HFF-Myc (cell line): Measurements from ENCODE around the gene STMN3.

Source experiments
- DNase-seq: peaks from one replicate; pipeline ENCODE4 v3.0.0-alpha.2; 2011; ENCODE audit warnings: low read depth; ENCODE audit errors: extremely low read depth
- H3K4me3 ChIP-seq: replicated peaks from 2 replicates; pipeline ENCODE4 v1.5.1; 2011; ENCODE audit warnings: low read depth, mild to moderate bottlenecking, control low read depth, low read length
- TF ChIP-seq, protein P1 (sequence below): IDR thresholded peaks from 2 replicates; pipeline ENCODE4 v1.5.1; 2012; ENCODE audit warnings: mild to moderate bottlenecking, low read depth, low read length, control low read depth; ENCODE audit errors: missing control alignments

STMN3 gene

DNA sequence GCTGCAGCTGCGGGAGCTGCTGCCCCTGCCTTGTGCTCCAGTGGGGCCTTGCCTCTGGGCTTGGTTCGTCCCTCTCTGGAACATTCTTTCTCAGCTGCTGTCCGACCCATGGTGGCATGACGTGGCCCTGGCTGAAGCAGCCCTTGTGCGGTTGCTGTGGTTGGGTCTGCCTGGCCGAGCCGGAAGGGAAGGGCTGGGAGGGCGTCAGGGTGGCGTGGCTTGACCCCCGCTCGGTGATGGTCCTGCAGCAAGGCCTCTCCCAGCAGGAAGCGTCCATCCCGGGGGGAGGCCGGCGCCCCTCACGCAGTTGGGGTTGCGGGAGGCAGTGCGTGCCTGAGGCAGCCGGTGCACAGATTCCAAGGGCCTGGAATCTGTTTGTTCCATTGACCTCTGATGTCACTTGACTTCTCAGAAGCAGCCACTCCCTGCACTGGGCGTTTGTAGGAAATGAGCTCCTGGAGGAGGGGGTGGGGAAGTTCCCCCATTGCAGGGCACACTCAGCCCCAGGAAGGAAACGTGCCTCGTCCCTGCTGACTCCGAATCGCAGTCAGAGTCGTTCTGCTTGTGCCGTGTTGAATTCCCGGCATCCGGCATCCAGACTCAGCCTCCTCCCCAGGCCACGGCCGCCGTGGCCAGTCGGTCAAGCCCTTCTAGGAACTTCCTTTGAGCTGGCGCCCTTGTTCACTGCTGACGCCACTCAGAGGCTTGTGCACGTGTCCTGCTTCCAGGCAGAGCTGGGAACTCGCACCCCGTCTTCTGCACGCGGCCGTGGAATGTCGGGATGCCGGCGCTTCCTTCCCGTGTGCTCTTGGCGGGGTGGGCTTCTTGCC is 33.5 kb upstream of the STMN3 start:
- TF ChIP-seq, protein P1, sequence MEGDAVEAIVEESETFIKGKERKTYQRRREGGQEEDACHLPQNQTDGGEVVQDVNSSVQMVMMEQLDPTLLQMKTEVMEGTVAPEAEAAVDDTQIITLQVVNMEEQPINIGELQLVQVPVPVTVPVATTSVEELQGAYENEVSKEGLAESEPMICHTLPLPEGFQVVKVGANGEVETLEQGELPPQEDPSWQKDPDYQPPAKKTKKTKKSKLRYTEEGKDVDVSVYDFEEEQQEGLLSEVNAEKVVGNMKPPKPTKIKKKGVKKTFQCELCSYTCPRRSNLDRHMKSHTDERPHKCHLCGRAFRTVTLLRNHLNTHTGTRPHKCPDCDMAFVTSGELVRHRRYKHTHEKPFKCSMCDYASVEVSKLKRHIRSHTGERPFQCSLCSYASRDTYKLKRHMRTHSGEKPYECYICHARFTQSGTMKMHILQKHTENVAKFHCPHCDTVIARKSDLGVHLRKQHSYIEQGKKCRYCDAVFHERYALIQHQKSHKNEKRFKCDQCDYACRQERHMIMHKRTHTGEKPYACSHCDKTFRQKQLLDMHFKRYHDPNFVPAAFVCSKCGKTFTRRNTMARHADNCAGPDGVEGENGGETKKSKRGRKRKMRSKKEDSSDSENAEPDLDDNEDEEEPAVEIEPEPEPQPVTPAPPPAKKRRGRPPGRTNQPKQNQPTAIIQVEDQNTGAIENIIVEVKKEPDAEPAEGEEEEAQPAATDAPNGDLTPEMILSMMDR, result no peak
- DNase-seq, result peak; percentile 69
- H3K4me3 ChIP-seq, result no peak overlapping the region

DNA sequence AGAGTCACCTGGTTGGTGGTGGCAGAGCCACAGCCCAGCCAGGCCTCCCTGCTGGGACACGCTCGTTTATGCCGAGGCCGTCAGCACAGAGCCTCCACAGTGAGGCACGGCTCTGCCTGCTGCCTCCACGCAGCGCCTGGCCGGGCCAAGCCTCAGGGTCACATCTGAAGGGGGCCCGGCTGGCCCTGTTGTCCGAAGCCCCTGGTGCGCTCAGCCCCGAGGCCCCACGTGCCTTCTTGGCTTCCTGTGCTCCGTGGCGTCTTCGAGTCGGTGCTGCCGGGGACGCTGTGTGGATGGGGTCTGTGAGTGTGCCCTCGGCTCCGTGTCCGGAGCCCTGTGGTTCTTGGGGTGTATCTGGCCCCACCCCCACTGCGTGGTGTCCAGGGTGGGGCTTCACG is 32.9 kb upstream of the STMN3 start:
- no peak for DNase-seq
- no peak overlapping the region for H3K4me3 ChIP-seq
- TF ChIP-seq, protein P1, result no peak

DNA sequence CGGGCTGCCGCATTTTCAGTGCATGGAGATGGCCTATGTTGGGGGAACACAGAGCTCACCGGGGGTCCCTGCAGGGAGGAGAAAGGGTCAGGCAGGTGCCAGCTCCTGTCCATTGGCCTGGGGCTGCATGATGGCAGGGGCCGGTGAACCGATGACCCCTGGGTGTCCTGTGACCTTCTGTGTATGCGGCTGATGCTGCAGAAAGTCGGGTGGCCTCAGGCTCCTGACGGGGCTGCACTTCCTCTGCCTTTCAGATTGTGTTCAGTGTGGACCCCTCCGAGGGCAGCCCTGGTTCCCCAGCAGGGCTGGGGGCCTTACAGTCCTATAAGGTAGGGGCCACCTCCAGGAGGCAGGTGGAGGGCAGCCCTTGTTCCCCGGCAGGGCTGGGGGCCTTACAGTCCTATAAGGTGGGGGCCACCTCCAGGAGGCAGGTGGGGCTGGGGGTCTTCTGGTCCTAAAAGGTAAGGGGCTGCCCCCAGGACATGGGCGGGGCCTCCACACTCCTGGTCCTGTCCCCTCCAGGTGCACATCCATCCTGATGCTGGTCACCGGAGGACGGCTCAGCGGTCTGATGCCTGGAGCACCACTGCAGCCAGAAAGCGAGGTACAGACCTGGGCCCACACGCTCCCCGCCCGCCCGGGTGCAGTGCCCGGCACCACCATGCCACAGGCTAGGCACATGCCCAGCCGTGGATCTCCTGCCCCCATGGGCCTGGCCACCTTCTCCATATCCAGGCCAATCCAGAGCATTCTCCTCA is 32.2 kb upstream of the STMN3 start:
- no peak for DNase-seq
- no peak overlapping the region for H3K4me3 ChIP-seq
- TF ChIP-seq, protein P1, result no peak

DNA sequence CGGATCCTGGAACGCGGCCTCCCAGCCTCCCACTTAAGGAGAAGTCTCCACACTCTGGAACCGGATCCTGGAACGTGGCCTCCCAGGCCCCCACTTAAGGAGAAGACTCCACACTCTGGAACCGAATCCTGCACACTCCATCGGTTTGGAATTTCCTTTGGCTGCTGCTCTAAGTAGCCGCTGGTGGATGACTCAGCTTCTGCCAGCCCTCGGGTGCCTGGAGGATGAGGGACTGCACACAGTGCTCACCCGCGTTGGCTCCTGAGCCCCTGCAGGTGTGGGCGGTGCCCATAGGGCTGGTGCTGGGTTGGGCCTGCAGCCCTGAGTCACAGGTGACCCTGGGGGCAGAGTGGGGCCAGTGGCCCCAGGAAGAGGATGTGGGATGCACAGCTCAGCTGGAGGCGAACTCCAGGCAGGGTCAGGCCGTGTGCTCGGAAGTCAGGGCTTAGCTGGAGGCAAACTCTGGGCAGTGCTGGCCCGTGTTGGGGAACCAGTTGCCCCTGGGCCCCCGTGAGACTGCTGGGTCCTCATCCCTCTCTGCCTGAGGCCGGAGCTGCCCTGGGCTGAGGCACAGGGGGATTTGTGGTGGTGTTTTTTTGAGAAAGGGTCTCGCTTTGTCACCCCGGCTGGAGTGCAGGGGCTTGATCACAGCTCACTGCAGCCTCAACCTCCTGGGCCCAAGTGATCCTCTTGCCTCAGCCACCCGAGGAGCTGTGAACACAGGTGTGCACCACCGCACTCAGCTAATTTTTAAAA is 29.3 kb upstream of the STMN3 start:
- DNase-seq, result peak; percentile 96
- TF ChIP-seq, protein P1, result no peak
- H3K4me3 ChIP-seq, result no peak overlapping the region

DNA sequence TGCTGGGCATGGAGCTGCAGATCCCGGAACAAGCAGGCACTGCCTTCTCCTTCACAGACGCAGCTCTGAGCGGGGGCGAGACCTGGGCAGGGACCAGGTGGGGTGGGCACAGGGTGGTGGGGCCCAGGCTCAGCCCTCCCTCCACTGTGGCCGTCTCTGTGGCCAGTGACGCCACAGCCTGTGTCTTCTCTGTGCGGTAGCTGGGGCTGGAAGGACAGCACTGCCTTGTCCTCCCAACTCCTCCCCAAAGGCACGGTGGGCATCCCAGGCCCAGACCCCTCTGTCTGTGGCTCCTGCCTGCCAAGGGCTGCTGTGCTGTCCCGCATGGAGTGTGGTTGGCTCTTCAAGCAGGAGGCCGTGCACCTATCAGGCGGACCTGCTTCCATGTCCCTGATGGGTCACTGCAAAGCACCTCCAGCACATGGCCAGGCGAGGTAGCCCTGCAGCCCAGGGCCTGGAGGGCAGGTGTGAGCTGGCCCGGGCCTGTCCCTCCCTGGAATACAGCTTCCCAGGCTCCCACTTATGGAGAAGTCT is 28.5 kb upstream of the STMN3 start:
- no peak overlapping the region for H3K4me3 ChIP-seq
- DNase-seq, result no peak
- TF ChIP-seq, protein P1, result no peak

DNA sequence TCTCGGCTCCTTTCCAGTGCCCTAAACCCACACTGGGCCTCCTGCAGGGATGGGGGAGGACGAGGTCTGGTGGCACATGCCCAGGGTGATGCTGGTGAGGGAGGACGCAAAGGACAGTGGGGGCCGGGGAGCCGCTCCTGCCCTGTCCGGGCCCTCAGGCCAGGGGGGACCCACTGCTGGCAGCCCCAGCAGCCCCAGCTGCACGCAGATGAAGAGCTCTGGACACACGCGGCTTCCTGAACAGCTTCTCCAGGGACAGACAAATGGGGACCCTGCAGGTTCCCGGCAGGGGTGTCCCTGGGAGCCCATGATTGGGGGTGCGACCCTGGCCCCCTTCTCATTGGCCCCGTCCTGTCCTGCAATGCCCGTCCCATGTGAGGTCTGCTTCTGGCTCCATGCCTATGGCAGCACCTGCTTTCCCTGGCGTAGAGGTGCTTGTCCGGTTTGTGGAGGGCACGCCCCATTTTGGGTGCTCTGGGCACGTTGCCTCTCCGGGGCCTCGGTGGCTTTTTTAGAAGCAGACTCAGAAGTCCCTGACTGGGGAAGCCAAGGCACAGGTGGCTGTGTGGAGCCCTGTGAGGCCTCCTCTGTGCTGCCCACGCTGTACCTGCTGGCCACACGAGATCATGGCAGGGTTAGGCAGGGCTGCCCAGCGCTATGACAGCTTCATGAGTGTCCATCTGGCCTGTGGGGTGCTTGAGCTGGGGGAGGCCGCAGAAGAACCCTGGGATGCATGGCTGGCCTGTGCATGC is 27.8 kb upstream of the STMN3 start:
- DNase-seq, result no peak
- TF ChIP-seq, protein P1, result no peak
- no peak overlapping the region for H3K4me3 ChIP-seq
